GM19035 (cell line): ENCODE measurements around the gene FMNL2.
"Not testable (repeated sequence)": the region's sequence is repeated elsewhere in the genome, so short reads cannot be mapped to it uniquely, and the experiment has no call there.

ENCODE experiments used
- ATAC-seq: cut with Tn5 transposase; IDR thresholded peaks from one replicate; pipeline ENCODE4 v1.9.1; 2021; ENCODE audit not compliant: unreplicated experiment

The FMNL2 gene

DNA sequence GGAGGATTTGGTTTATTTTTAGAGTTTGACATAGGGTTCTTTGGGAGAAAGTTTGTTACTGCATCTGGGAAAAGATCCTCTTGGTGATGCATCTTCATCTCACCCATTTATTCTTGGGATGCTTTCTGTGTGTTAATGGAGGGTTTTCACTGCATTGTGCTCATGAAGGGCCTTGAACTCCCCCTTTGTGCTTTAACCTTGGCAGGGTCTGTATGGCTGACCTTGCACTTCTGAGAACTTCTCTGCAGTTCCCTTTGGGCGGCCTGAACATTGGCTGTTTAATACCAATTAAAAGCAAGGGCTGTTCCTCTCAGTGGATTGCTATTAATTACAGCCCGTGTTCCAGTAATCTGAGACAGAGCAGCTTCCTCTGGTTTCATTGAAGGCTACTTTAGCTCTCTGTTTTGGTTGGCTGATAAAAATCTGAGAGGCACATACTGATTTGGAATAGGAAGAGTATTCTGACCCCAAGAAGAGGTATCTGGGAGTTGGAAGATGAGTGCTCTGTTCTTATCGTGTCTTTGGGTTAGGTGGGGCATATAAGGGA, 37.5 kb downstream of the FMNL2 start:
- ATAC-seq: no peak

DNA sequence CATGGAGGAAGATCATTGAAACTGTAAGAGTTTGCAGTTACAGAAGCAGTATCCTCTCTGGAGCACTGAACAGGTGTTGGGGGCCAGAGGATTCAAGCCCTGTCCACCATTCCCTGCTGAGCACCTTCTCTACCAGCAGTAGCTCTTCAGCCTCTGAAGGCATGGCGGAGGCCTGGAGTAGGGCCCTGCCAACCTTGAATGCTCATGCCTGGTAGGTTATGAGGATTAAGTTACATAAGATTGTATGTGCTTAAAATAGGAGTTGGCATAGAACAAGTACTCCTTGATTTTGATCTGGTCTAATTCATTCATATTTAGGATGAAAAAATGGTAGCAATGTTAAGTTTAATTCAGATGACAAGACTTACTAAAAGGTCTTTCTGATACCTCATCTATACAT, 40.2 kb downstream of the FMNL2 start:
- ATAC-seq: no peak

DNA sequence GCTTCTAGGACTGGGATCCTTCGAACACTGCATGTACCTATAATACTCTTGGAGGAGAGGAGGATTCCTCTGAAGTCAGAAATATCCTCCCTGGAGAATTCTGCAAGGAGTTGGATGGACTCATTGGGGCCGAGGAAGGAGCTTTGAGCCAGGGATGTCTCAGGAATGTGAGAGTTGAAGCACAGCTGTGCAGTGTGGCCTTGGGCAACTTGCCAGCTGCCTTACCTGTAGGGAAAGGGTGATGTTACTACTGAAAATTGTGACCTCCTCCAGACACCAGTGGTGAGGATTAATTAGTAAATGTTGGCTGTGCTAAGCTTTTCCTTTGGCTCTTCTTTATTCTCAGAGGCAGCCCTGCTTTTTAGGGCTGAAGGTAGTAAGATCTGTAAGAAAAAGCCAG, 41.4 kb downstream of the FMNL2 start:
- no peak for ATAC-seq

DNA sequence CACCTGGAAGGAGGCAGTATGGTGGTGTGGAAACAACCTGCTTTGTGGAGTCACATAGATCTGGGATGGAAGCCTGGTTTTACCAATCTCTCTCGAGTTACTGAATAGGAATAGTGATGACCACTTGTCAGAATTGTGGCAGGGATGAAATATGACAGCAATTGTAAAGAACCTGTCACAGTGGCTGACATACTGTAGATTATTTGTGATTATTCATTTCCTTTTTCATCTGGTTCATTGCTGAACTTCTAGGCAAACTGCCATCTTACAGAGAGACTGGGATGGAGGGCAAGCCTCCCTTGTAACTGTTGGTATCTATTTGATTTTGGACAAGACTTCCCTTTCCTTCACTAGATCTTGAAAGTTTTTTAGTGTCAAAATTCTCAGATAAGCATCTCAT, 42.0 kb downstream of the FMNL2 start:
- no peak for ATAC-seq

DNA sequence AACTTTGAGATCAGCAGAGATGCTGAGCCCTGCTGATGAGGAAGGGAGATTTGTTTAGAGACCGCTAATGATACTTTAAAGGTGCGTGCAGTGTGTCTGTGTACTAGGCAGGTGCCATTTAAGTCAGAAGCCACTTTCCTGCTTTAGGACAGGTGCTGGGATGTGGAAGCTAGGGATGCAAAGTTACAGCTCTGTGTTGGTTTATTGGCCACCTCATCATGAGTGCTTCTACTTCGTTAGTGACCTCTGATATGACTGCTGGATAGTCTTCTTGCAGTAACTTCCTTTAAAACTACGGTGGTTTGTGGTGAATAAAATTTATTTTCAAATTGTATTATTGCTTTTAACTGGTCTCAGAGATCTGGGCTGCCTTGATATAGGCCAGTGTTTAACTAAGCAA, 44.1 kb downstream of the FMNL2 start:
- no peak for ATAC-seq

DNA sequence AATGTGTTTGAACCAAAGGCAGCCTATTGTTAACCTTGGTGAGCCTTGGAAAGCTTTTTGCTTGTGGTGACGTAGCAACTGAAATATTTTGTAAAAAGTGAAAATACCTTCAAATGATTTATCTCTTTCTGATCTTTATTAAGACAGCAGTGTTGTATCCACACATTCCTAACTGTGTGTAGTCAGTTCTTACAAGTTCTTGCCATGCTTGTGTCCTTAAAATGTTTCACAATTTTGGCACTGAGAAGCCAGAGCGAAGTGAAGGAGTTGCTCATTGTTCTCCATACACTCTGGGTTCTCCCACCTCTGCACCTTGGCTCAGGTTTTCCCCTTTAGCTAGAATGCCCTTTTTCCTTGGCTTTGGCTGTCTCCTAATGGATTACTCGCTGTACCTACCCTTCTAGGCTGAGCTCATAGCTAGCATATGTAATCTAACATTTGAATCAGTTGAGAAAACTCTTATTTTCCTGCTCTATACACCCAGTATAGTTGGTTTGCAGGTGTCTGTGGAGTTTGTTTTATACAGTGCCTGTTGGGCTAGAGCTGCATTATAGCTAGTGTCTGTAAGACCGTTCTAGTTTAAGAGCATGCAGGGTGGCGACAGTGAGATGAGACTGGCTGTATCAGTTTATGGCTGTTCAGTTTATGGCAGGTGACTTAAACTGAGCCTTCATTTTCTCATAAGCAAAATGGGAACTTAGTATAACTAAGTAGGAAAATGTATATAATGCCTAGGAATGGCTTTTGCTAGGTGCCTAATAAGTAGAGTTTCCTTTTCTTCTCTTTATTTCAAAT, 45.5 kb downstream of the FMNL2 start:
- ATAC-seq: no peak

DNA sequence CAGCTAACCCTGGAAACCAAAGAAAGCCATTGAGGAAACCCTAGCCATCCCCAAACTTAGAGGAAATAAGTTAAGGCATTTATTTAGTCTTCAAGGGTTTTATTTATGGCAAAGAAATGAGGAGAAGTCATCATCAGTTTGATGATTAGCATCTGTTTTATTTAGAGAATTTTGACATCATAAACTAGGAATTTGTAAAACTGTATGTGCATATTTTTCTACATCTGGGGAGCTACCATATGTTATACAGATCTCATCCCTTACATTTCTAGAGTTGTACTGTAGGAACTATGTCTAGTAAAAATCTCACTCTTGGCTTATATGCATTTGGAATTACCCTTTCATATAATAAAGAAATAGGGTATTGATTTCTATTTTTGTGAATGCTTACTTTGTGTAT, 48.7 kb downstream of the FMNL2 start:
- ATAC-seq: no peak

DNA sequence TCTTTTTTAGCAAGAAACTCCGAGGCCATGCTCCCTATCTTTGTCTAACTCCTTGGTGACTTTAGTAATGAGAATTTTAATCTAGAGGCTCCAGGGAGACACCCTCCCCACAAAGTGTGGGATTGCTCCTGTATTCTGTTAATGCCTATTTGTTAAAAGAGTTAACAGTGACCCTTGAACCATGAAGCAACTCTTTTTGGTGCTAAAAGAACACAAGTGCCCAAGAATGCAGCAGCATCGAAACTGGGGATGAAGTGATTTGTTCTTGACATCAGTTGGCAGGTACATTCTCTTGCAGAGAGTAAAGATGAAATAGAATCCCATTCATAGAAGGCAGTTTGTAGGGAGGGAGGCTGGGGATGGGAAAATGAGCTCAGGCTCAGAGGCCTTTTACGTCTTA, 50.0 kb downstream of the FMNL2 start:
- no peak for ATAC-seq

DNA sequence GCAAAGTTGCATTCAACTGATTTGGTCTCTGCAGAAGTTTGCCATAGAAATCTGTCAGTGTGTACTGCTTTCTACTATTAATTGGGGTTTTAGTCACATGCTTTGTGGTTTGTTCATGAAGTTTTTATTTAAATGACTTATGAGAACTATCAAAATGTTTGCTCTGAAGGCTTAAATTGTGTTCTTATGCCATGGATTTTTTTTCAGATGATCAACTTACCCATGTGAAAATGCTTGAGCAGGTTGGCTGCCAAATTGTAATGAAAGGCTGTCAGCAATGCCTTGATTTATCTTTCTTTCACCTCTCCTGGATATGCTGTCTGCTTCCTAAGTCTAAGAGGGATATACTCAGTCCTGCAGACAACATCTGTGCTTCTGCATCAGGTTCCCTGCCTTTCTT, 50.7 kb downstream of the FMNL2 start:
- no peak for ATAC-seq

DNA sequence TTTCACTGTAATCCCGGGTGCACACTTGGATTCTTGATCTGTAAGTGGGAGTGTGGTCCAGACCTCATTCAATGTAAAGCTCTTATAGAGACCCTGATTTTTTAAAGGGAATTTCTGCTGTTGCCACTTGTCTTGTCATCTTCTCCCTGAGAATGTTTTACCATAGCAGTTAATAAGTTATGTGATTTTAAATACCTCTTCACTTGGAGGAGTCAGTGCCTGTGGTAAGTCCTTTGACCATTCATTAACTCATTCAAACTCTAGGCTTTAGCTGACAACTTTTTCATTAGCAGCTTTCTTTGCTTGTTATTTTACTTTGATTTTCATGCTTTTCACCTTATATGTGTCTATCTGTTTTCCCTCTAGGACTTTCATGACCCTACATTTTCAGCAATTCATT, 51.3 kb downstream of the FMNL2 start:
- no peak for ATAC-seq

DNA sequence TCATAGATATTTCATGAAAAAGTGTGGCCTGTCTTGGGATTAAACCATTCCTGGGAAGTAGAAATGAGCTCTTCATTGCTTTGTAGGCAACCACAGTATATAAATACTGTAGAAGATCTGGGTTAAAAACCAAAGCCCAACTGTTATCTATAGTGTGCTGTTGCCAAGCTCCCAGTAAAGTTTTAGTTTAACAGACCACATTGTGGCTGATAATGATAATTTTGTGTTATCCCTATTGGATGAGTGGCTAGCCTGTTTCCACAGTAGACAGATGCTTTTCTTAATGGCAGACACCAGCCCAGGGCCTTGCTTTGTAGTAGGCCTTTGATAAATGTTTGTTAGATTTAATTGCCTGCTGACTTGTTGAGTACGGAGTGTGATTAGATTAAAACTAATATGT, 52.1 kb downstream of the FMNL2 start:
- no peak for ATAC-seq

DNA sequence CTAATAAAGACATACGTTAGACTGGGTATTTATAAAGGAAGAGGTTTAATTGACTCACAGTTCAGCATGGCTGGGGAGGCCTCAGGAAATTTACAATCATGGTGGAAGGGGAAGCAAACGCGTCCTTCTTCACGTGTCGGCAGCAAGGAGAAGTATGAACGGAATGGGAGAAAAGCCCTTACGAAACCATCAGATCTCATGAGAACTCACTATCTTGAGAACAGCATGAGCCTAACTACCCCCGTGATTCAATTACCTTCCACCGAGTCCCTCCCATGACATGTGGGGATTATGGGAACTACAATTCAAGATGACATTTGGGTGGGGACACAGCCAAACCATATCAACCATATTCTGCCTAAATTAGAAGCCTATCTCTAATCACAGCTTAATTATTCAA, 53.3 kb downstream of the FMNL2 start:
- ATAC-seq: not testable (repeated sequence)

DNA sequence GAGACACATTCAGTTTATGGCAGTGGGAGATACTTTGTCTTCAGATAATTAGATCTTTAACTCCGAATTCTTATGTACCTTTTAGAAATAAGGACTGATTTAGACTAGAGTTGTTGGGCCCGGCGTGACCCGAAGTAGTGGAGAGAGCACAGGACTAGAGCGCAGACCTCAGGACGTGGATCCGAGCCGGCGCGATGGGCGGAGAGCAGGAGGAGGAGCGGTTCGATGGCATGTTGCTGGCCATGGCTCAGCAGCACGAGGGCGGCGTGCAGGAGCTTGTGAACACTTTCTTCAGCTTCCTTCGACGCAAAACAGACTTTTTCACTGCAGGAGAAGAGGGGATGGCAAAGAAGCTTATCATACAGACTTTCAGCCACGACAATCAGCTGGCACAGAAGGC, 54.5 kb downstream of the FMNL2 start:
- no peak for ATAC-seq

DNA sequence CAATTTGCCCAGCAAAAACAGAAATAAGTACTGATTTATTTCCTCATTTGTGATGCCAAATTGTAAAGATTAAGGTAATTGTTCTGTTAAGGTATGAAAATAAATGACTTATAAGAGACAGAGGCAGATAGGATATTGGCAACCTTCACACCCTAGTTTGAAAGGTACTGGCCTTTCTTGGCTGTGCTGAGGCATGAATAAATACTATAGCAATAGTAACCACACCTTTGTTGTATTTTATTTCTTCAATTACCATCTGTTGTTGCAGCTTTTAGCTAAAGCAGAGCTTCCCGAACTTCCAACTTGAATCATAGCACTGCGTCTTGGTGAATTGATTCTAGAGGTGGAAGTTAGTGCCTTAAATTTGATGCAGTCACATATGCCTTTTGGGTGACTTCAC, 55.9 kb downstream of the FMNL2 start:
- no peak for ATAC-seq

DNA sequence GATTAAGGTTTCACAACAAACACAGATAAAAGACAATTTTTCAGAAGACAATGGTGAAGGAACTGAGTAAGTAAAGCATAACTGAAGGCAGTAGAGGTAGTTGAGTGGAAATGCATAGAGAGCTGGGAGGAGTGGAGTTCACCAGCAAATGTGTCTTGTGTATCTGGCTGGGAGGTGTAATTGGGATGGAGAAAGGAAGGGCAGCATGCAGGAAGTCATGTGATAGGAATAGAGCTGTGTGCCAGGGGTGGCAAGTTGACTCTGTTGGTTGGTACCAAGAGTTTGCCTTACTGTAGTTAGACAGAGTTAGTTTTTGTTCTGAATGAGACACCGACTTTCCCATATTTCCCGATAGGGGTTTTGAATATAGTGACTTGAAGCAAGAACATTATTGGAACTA, 56.3 kb downstream of the FMNL2 start:
- no peak for ATAC-seq

DNA sequence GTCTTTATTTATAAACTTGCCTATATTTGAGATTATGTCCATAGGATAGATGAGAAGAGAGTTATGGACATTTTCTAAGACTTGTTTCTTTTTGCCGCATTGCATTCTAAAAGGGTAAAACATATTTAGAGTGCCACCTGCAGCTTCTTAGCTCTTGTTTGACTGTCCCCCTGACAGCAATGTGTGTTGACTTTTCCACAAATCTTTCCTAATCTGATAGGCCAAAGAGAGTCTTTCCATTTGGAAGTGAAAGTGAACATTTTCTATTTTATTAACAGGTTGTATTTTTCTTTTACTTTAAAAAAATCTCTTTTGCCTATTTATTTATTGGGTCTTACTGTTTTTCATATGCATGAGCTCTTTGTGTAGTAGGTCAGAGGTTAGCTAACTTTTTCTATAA, 58.4 kb downstream of the FMNL2 start:
- no peak for ATAC-seq

DNA sequence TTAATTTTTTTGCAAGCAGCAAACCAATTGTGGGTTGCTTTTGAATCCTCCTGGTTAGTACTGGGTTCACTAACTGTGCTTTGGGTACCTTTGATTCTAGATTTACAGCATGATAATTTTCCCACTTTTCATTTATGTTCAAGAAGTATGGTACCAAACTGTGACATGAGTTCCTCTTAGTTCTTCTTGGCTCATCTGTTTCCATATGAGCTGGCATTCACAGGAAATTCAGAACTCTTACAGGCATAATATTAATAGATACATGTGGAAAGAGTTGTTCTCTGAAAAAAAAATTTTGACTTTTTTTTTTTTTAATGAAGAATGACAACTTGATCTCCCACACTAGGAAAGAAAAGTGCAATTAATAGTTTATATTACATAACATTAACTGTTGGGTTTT, 59.4 kb downstream of the FMNL2 start:
- no peak for ATAC-seq

DNA sequence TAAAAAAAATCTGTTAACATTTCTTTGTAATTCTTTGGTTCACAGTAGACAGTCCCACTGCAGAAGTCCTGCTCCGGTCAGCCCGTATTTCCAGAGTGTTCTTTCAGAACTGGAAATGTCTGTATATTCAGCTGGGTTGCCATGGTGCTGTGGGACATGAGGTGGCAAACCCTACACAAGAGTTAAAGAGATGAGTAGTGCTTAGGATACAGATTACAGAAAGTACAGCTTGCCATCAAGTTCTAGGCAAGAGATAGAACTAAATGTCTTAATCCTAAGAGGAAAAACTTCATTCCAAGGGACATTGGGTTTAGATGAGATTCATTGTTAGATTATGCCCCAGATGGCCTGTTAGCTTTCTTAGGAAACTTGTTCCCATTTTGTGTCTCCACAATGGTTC, 60.1 kb downstream of the FMNL2 start:
- no peak for ATAC-seq

DNA sequence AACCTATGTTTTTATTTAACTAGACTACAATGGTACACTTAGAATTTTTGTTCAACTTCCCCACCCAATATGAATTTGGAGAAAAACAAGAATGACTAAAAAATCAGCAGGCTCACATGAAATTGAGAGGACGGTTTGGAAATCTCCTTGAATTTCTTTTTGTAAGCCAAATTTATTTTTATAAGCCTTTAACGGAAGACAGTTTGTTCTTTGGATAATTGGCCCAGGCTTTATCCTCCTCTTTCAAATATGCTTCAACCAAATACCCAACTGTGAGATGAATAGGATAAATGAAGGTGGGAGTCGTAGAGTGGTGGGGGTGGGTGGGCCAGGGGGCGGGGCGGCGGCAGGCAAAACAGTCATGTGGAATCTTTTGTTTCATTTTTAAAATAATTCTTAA, 60.6 kb downstream of the FMNL2 start:
- ATAC-seq: no peak

DNA sequence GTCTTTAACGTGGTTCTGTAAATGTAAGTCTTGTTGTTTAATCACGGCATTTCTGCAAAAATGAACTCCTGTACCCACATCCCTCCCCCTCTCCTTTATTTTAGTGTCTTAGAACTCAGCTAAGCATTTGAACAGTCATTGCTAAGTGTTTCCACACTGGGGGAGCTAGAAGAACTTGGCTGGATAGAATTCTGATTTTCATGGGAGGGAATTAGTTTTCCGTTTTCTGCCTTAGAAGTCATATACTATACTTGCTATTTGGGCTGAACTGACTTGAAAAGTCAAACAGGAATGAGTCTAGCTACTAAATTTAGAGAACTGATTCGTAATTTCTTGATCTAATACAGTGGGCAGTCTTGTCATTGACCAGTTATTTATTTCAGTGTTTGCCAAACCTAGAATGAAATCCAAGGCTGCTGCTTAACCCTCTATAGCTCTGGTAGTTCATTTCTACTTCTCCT, 61.1 kb downstream of the FMNL2 start:
- ATAC-seq: no peak

DNA sequence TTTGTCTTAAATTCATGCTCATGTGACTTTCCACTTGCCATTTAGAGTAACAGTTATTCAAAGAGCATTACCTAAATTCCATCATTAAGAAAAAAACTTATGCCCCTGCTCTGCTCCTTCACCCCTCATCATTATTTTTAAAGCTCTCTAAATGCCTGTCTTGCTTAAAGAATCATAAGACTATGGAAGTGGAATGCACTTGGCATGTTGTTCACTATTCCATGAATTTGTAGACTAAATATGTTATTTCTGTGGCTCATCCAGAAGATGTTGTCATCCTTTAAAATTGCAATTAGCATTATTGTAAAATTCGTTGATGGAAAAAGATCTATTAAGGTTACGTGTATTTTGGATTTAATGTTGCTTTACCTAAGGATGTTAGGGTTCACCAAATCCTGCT, 61.8 kb downstream of the FMNL2 start:
- ATAC-seq: no peak

DNA sequence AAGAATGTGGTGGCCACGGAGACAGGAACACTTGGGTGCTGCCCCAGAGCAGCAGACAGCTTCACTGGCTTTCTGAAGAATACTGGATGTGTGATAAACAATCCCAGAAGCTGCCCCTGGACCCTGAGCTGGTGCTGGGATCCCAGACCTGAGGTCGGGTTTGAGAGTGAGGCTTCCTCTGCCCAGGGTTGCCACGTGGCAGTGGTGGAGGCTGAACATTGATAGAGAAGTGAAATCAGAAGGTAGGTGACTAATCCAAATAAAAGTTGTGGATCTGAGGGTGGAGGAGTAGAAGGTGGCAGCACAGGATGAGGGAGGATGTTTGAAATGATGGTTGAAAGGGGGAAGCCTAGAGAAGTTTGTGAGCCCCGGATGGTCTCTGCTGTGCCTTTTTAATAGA, 64.0 kb downstream of the FMNL2 start:
- ATAC-seq: no peak

DNA sequence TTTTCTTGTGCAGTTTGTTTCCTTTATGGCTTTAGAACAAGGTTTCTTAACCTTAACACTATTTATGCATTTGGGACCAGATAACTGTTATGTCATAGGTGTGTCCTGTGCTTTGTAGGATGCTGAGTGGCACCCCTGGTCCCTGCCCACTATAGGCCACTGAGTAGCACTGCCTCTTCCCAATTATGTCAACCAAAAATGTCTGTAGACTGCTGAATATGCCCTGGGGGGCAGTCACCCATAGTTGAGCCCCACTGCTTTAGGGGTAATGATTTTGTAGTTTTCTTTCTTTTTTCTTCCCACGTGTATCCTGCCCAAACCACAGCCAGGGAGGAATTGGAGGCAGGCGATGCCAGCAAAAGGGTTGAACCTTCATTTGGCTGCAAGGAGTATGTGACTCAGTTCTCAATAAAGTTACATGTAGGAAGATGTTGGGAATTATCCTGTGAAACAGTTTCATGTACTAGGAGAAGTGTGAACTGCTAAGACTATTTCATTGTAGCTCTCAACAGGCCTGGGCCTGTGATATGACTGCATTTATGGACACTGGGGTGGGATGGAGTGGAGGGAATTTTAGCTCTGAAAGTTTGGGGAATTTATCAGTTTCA, 65.7 kb downstream of the FMNL2 start:
- no peak for ATAC-seq
